Fibroblast of peridontal ligament (primary cell): ENCODE measurements around the gene NOS3.
"Not testable (repeated sequence)": the region's sequence is repeated elsewhere in the genome, so short reads cannot be mapped to it uniquely, and the experiment has no call there.

Experiments used
- DNase-seq: peaks from one replicate; pipeline ENCODE4 v3.0.0-alpha.2; 2010; ENCODE audit errors: extremely low read depth

The NOS3 gene

GRCh38 chr7:151017370-151017952 lies 26.6 kb downstream of the NOS3 start:
- no peak for DNase-seq

DNA sequence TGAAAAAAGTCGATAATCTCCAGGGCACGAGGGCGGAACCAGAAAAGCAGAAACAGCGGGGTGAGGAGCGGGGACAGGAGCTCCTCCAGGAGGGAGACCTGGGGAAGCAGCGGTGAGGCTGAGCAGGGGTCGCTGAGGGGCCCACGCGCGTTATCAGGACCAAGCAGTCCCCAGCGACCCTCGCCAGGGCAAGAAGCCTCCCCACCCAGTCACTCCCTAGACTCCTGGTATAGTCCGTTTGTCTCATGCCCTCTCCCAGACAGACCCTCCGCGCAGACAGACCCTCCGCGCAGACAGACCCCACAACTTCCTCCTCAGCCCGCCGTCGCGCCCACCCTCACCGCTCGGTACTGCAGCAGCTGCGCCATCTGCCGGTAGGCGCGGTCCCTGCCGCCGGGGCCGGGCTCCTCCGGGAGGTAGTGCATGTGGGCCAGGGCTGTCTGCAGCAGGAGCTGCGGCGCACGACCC lies 27.2 kb downstream of the NOS3 start:
- DNase-seq: no peak

- no peak for DNase-seq
These were observed 27.8 kb downstream of the NOS3 start for GRCh38 chr7:151018421-151019129.

- DNase-seq: no peak
These were observed 28.3 kb downstream of the NOS3 start for GRCh38 chr7:151019130-151019447.

GRCh38 chr7:151020231-151020630 lies 29.4 kb downstream of the NOS3 start:
- DNase-seq: no peak

DNA sequence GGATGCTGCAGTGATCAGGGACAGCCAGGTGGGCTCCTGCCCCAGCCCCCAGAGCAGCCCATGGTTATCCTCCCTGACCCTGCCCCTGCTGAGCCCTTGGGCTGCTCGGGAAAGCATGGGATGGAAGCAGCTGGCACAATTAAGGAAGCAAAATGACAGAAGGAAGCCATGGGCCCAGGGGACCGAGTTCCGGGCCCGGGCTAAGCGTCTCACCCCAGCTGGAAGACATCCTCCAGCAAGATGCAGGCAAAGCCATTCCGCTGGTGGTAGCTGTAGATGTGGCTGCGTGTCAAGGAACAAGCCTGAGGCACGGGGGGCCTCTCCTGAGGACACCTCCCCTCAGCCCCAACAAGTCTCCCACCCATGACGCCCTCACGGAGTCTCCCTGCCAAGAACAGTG lies 32.4 kb downstream of the NOS3 start:
- DNase-seq: no peak

DNA sequence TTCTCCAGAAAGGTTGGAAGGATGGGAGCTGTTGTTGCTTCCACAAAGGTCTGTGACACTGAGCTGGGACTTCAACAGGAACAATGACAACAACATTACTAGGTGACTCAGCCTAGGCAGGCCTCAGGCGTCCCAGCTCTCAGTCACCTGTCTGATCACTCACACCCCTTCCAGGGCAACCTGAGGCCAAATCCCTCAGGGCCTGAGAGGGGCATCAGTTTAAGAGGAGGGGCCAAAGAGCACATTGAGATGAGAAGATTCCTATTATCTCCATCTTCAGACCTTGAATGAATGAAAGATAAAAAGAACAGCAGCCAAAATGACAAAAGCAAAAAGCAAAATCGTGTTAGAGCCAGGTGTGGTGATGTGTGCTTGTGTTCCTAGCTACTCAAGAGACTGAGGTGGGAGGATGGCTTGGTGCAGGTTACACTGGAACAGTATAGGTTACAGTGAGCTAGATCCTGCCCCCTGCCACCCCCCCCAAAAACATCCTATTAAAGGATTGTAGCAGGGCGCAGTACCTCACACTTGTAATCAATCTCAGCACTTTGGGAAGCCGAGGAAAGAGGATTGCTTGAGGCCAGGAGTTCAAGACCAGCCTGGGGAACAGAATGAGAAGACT lies 33.7 kb downstream of the NOS3 start, which contains the start of gene ATG9B:
TSS of gene ATG9B (minus strand) at position 60 of the 622 bp plus-strand sequence. CDS start 71 bp downstream, outside the sequence.
- DNase-seq: no peak

GRCh38 chr7:151025924-151026671 lies 35.3 kb downstream of the NOS3 start:
- DNase-seq: no peak

- DNase-seq: not testable (repeated sequence)
These were observed 36.2 kb downstream of the NOS3 start for GRCh38 chr7:151026771-151027727.

DNA sequence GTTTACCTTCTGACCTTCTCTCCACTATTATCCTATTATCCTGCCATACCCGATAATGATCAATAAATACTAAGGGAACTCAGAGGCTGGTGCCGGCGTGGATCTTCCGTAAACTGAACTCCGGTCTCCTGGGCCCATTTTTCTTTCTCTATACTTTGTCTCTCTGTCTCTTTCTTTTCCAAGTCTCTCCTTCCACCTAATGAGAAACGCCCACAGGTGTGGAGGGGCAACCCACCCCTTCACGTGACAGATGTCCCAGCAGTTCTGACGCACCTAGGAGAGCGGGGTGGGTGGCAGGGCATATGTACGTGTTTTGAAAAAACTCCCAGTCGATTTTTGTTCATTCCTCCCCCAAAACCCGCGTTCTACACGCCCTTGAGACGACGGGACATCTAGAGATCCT lies 36.9 kb downstream of the NOS3 start:
- DNase-seq: not testable (repeated sequence)

DNA sequence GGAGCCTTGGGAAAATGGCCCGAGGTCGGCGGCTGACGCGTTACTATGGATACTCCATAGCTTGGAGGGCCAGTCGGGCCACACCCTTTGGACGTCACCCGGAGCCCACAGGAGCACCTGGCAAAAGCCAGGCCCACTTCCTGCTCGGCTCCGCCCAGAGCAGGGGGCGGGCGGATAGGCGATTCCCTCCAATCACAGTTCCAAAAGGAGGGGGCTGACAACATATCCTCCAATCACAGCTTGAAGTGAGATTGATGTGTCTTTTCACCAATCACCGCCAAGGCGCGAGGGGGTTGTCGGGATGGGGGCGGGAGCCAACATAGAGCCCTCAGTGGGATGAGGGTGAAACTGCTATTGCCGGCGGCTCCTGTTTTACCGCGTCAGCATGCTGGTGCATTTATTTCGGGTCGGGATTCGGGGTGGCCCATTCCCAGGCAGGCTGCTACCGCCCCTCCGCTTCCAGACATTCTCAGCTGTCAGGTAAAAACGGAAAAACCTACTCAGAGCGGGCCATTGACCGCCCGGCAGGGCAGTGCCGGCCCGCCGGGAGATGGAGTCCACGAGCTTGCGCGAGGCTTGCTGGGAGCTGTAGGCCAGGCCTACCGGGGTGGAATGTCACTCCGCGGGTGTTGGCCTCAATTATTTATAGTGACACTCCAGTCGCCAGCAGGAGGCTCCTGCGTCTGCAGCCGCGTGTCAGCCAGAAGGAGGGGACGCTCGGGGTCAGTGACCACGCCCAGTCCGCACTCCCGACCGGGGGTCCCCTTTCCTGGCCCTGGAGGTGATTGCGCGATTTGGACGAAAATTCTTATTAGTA lies 37.5 kb downstream of the NOS3 start, which contains the start of gene ABCB8:
TSS of gene ABCB8 (plus strand) at position 320 of the 817 bp plus-strand sequence. CDS start at position 386, 66 bp downstream.
- DNase-seq: peak; percentile 99

DNA sequence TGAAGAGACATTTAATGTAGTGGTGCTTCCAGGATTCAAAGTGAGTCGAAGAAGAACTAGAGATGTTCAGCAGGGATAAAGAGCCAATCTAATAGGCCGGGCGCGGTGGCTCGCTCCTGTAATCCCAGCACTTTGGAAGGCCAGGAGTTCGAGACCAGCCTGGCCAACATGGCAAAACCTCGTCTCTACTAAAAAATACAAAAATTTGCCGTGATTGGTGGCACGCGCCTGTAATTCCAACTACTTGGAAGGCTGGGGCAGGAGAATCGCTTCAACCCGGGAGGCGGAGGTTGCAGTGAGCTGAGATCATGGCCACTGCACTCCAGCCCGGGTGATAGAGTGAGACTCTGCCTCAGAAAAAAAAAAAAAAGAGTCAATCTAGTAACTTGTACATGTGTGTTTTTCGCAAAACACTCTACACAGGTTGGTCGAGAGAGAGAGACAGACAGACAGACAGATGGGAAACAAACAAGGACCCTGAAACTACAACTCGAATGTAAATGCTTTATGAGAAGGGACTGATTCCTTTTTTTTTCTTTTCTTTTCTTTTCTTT lies 38.2 kb downstream of the NOS3 start:
- no peak for DNase-seq

- no peak for DNase-seq
These were observed 40.2 kb downstream of the NOS3 start for GRCh38 chr7:151031011-151031410.

- DNase-seq: no peak
These were observed 42.4 kb downstream of the NOS3 start for GRCh38 chr7:151032936-151033863.

DNA sequence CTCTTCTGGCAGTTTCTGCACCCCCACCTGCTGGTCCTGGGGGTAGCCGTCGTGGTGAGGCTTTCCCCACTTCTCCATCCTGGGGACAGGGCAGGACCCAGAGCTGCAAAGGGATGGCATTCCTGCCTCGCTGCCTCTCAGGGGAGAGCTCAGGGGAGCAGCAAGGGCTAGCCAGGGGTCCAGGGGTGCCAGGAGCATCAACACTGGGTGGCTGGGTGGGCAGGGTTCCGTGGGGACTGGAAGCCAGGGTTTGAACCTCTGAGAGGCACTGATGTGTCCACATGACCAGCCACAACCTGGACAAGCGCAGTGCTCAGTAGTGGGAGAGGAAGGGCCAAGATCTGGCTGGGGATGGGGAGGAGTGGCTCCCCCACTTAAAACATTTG lies 43.0 kb downstream of the NOS3 start:
- DNase-seq: no peak

GRCh38 chr7:151034312-151035025 lies 43.7 kb downstream of the NOS3 start:
- DNase-seq: no peak

DNA sequence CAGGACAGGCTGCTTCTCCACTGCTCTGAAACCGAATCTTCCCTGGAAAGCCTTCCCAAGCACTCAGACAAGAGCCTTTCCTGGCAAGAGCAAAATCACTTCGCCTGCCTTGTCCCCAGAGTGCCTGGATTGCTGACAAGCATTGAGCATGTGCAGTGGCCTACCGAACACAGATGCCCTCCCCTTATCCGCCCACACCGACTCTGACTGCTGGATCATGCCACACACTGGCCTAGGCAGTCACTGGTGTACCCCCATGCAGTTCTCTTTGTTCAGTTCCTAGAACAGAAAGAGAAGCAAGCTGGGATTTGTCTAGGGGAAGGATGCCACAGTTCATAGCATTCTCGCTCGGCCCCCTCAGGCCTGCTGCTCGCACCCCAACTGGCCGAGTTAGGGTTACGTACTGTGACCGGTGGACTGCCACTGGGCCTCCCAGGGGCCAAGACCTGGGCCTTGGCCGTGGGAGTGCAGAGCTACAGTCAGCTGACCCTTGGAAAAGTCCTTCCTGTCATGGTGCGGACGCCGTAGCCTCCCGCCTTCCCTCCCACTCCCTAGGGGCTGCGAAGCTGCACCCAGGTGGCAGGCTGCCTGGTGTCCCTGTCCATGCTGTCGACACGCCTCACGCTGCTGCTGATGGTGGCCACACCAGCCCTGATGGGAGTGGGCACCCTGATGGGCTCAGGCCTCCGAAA lies 44.4 kb downstream of the NOS3 start:
- DNase-seq: no peak

DNA sequence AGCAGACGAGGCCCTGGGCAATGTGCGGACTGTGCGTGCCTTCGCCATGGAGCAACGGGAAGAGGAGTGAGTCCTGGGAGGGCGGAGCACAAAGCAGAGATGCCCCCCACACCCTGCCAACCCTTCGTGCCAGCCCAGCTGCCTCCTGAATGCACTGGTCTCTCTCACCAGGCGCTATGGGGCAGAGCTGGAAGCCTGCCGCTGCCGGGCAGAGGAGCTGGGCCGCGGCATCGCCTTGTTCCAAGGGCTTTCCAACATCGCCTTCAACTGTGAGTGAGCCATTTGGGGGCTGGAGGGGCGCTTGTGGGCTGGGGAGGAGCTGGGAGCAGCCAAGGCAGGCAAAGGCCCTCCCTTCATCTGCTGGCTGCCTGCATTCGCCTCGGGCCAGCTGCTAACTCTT lies 45.1 kb downstream of the NOS3 start:
- DNase-seq: no peak
